Rectal smooth muscle tissue (tissue), 1 donor: Measurements from ENCODE around the gene PYGB.
"Not testable (repeated sequence)": the region's sequence is repeated elsewhere in the genome, so short reads cannot be mapped to it uniquely, and the experiment has no call there.

Experiments used
- H3K27ac ChIP-seq: one replicate; pipeline ENCODE4 v1.7.0; 2013; ENCODE audit warnings: low read depth, low read length, inconsistent platforms
- H3K27me3 ChIP-seq: one replicate; pipeline ENCODE4 v1.7.0; 2013; ENCODE audit warnings: low read length; ENCODE audit not compliant: control insufficient read depth, insufficient read depth
- H3K36me3 ChIP-seq: one replicate; pipeline ENCODE4 v1.7.0; 2013; ENCODE audit warnings: low read length; ENCODE audit not compliant: control insufficient read depth, insufficient read depth
- H3K4me1 ChIP-seq: one replicate; pipeline ENCODE4 v1.7.0; 2013; ENCODE audit warnings: low read length; ENCODE audit not compliant: control insufficient read depth, insufficient read depth
- H3K4me3 ChIP-seq: one replicate; pipeline ENCODE4 v1.7.0; 2013; ENCODE audit warnings: low read length
- H3K9ac ChIP-seq: one replicate; pipeline ENCODE4 v1.7.0; 2013; ENCODE audit warnings: low read length

The PYGB gene

GRCh38 chr20:25334972-25335371 lies 87.1 kb downstream of the PYGB start:
- not testable (repeated sequence) for H3K4me1 ChIP-seq, H3K27ac ChIP-seq, H3K27me3 ChIP-seq, H3K36me3 ChIP-seq, H3K9ac ChIP-seq, H3K4me3 ChIP-seq

- H3K9ac ChIP-seq = no peak overlapping the region
- H3K27ac ChIP-seq = no peak overlapping the region
- no peak overlapping the region for H3K4me3 ChIP-seq
- no peaks in the 10 kb centered on the region for H3K4me1 ChIP-seq
- H3K27me3 ChIP-seq = no peaks in the 10 kb centered on the region
- no peaks in the 10 kb centered on the region for H3K36me3 ChIP-seq
These were observed 88.9 kb downstream of the PYGB start for GRCh38 chr20:25336561-25337422.

GRCh38 chr20:25338112-25339023 lies 90.5 kb downstream of the PYGB start:
- H3K9ac ChIP-seq = no peak overlapping the region
- no peaks in the 10 kb centered on the region for H3K27me3 ChIP-seq
- H3K27ac ChIP-seq = no peak overlapping the region

GRCh38 chr20:25339608-25340007 lies 91.7 kb downstream of the PYGB start:
- H3K27ac ChIP-seq = no peak overlapping the region
- H3K9ac ChIP-seq = no peak overlapping the region
- no peaks in the 10 kb centered on the region for H3K4me1 ChIP-seq
- no peaks in the 10 kb centered on the region for H3K36me3 ChIP-seq
- no peaks in the 10 kb centered on the region for H3K27me3 ChIP-seq
- no peak overlapping the region for H3K4me3 ChIP-seq

More at GRCh38 chr20:25338112-25339023, 90.5 kb downstream of the PYGB start:
- Histone ChIP-seq H3K4me1 (no peaks in the 10 kb centered on the region), H3K36me3 (no peaks in the 10 kb centered on the region), H3K4me3 (no peak overlapping the region)

GRCh38 chr20:25340380-25340779 lies 92.5 kb downstream of the PYGB start:
- no peak overlapping the region for H3K4me3 ChIP-seq
- no peak overlapping the region for H3K27ac ChIP-seq
- no peaks in the 10 kb centered on the region for H3K27me3 ChIP-seq
- H3K9ac ChIP-seq = no peak overlapping the region
- H3K36me3 ChIP-seq = no peaks in the 10 kb centered on the region
- no peaks in the 10 kb centered on the region for H3K4me1 ChIP-seq

GRCh38 chr20:25341716-25342680 lies 94.1 kb downstream of the PYGB start:
- Histone ChIP-seq H3K36me3 (no peaks in the 10 kb centered on the region), H3K27me3 (no peaks in the 10 kb centered on the region), H3K27ac (no peak overlapping the region), H3K9ac (no peak overlapping the region), H3K4me3 (no peak overlapping the region), H3K4me1 (no peaks in the 10 kb centered on the region)

- Histone ChIP-seq H3K4me1 (no peaks in the 10 kb centered on the region), H3K4me3 (no peak overlapping the region), H3K9ac (no peak overlapping the region), H3K27ac (no peak overlapping the region), H3K36me3 (no peaks in the 10 kb centered on the region), H3K27me3 (no peaks in the 10 kb centered on the region)
These were observed 96.7 kb downstream of the PYGB start for GRCh38 chr20:25344634-25345033.

- no peak overlapping the region for H3K4me3 ChIP-seq
- no peaks in the 10 kb centered on the region for H3K4me1 ChIP-seq
- no peak overlapping the region for H3K27ac ChIP-seq
- no peaks in the 10 kb centered on the region for H3K27me3 ChIP-seq
- H3K9ac ChIP-seq = no peak overlapping the region
- H3K36me3 ChIP-seq = no peaks in the 10 kb centered on the region
These were observed 97.8 kb downstream of the PYGB start for GRCh38 chr20:25345721-25346120.

GRCh38 chr20:25346349-25346748 lies 98.5 kb downstream of the PYGB start:
- H3K4me3 ChIP-seq = no peak overlapping the region
- H3K27ac ChIP-seq = no peak overlapping the region
- H3K27me3 ChIP-seq = no peaks in the 10 kb centered on the region
- H3K36me3 ChIP-seq = no peaks in the 10 kb centered on the region
- H3K4me1 ChIP-seq = no peaks in the 10 kb centered on the region
- H3K9ac ChIP-seq = no peak overlapping the region
